ENCODE measurements around the gene PLXNA4.

The PLXNA4 gene

GRCh38 chr7:132394283-132395198 is 181.7 kb downstream of the PLXNA4 start:
- TF ChIP-seq, protein P1, sequence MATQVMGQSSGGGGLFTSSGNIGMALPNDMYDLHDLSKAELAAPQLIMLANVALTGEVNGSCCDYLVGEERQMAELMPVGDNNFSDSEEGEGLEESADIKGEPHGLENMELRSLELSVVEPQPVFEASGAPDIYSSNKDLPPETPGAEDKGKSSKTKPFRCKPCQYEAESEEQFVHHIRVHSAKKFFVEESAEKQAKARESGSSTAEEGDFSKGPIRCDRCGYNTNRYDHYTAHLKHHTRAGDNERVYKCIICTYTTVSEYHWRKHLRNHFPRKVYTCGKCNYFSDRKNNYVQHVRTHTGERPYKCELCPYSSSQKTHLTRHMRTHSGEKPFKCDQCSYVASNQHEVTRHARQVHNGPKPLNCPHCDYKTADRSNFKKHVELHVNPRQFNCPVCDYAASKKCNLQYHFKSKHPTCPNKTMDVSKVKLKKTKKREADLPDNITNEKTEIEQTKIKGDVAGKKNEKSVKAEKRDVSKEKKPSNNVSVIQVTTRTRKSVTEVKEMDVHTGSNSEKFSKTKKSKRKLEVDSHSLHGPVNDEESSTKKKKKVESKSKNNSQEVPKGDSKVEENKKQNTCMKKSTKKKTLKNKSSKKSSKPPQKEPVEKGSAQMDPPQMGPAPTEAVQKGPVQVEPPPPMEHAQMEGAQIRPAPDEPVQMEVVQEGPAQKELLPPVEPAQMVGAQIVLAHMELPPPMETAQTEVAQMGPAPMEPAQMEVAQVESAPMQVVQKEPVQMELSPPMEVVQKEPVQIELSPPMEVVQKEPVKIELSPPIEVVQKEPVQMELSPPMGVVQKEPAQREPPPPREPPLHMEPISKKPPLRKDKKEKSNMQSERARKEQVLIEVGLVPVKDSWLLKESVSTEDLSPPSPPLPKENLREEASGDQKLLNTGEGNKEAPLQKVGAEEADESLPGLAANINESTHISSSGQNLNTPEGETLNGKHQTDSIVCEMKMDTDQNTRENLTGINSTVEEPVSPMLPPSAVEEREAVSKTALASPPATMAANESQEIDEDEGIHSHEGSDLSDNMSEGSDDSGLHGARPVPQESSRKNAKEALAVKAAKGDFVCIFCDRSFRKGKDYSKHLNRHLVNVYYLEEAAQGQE (IDR thresholded peaks at IDR 0.05; ENCODE audit: insufficient read depth in 1 of 2, low read depth in 2 of 2, low read length in 2 of 2) = no peak
- TF ChIP-seq TAF1 (IDR thresholded peaks at IDR 0.05; ENCODE audit: borderline replicate concordance, insufficient read depth, low read length) = no peak
- no peak for TF ChIP-seq POLR2AphosphoS5 (IDR thresholded peaks at IDR 0.05; ENCODE audit: low read depth, low read length)
- no peak for TF ChIP-seq FOXP2 (optimal IDR thresholded peaks at IDR 0.05; ENCODE audit: borderline replicate concordance, extremely low read depth, extremely low read length, insufficient read depth)
- TF ChIP-seq SIN3A (IDR thresholded peaks at IDR 0.05; ENCODE audit: borderline replicate concordance, insufficient read depth, low read length) = no peak

DNA sequence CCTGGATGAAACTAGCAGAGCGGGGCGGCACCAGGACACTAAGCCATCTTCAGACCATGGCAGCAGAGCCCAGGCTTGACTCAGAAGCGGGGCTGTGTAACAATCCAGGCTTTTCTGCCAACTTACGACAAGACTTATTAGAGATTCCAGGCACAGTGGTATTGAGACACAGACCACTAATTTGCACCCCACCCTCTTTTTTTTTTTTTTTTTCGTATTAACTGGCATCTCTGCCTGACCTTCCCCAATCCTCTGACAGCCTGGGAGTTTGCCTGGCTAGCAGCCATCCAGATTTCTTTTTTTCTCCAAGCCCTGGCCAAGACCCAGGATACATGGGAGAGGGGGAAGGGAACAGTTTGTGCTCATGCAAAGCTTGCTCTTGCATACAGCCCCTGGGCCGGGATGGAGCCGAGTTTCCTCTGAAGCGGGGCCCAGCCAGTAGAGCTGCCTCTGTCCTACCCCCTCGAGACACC is 182.4 kb downstream of the PLXNA4 start:
- TF ChIP-seq FOXP2 (optimal IDR thresholded peaks at IDR 0.05; ENCODE audit: borderline replicate concordance, extremely low read depth, extremely low read length, insufficient read depth) (no peak), POLR2AphosphoS5 (IDR thresholded peaks at IDR 0.05; ENCODE audit: low read depth, low read length) (no peak), TAF1 (IDR thresholded peaks at IDR 0.05; ENCODE audit: borderline replicate concordance, insufficient read depth, low read length) (no peak), SIN3A (IDR thresholded peaks at IDR 0.05; ENCODE audit: borderline replicate concordance, insufficient read depth, low read length) (no peak)
- TF ChIP-seq, protein P1 (IDR thresholded peaks at IDR 0.05; ENCODE audit: insufficient read depth in 1 of 2, low read depth in 2 of 2, low read length in 2 of 2) = no peak

- no peak for TF ChIP-seq POLR2AphosphoS5 (IDR thresholded peaks at IDR 0.05; ENCODE audit: low read depth, low read length)
- no peak for TF ChIP-seq SIN3A (IDR thresholded peaks at IDR 0.05; ENCODE audit: borderline replicate concordance, insufficient read depth, low read length)
- TF ChIP-seq, protein P1 (IDR thresholded peaks at IDR 0.05; ENCODE audit: insufficient read depth in 1 of 2, low read depth in 2 of 2, low read length in 2 of 2) = no peak
- no peak for TF ChIP-seq FOXP2 (optimal IDR thresholded peaks at IDR 0.05; ENCODE audit: borderline replicate concordance, extremely low read depth, extremely low read length, insufficient read depth)
- TF ChIP-seq TAF1 (IDR thresholded peaks at IDR 0.05; ENCODE audit: borderline replicate concordance, insufficient read depth, low read length) = no peak
These were observed 183.6 kb downstream of the PLXNA4 start for GRCh38 chr7:132392713-132393112.

GRCh38 chr7:132390705-132391104 is 185.6 kb downstream of the PLXNA4 start:
- TF ChIP-seq FOXP2 (optimal IDR thresholded peaks at IDR 0.05; ENCODE audit: borderline replicate concordance, extremely low read depth, extremely low read length, insufficient read depth) (no peak), SIN3A (IDR thresholded peaks at IDR 0.05; ENCODE audit: borderline replicate concordance, insufficient read depth, low read length) (no peak), TAF1 (IDR thresholded peaks at IDR 0.05; ENCODE audit: borderline replicate concordance, insufficient read depth, low read length) (no peak), POLR2AphosphoS5 (IDR thresholded peaks at IDR 0.05; ENCODE audit: low read depth, low read length) (no peak)
- TF ChIP-seq, protein P1 (IDR thresholded peaks at IDR 0.05; ENCODE audit: insufficient read depth in 1 of 2, low read depth in 2 of 2, low read length in 2 of 2) = no peak
